ENCODE data around the gene HNRNPUL1.

HNRNPUL1 gene

GRCh38 chr19:41253660-41254059 is 10.5 kb upstream of the HNRNPUL1 start:
- Histone ChIP-seq H3K27ac (ENCODE audit: low read depth, low read length, poor library complexity, severe bottlenecking) (no peak overlapping the region), H3K79me2 (ENCODE audit: insufficient read depth, low read length) (no peaks in the 10 kb centered on the region), H3K36me3 (ENCODE audit: insufficient read depth, low read length) (no peaks in the 10 kb centered on the region), H3K9me3 (ENCODE audit: low read length) (no peaks in the 10 kb centered on the region), H3K4me1 (ENCODE audit: insufficient read depth, low read length, severe bottlenecking) (no peaks in the 10 kb centered on the region), H3K27me3 (ENCODE audit: insufficient read depth, low read length) (peaks cover 10% of the 10 kb centered on the region; the same call in 1 of the 2 replicates), H2AFZ (ENCODE audit: low read length) (no peak overlapping the region), H3K4me3 (ENCODE audit: low read depth, low read length, poor library complexity, severe bottlenecking) (no peak overlapping the region), H3K4me2 (ENCODE audit: low read length) (no peak overlapping the region), H4K20me1 (ENCODE audit: insufficient read depth, low read length) (no peaks in the 10 kb centered on the region), H3F3A (ENCODE audit: insufficient read depth, low read length) (no peaks in the 10 kb centered on the region), H3K9ac (ENCODE audit: low read length) (no peak overlapping the region), H3K9me2 (ENCODE audit: low read depth, low read length) (no peaks in the 10 kb centered on the region)
- no peak for TF ChIP-seq EZH2 (IDR thresholded peaks at IDR 0.05; ENCODE audit: borderline replicate concordance, low read length)
- TF ChIP-seq CTCF (IDR thresholded peaks at IDR 0.05; ENCODE audit: low read length), result no peak

GRCh38 chr19:41255171-41255570 is 9.0 kb upstream of the HNRNPUL1 start:
- Histone ChIP-seq H3K27ac (ENCODE audit: low read depth, low read length, poor library complexity, severe bottlenecking) (no peak overlapping the region), H4K20me1 (ENCODE audit: insufficient read depth, low read length) (no peaks in the 10 kb centered on the region), H3K36me3 (ENCODE audit: insufficient read depth, low read length) (no peaks in the 10 kb centered on the region), H3K27me3 (ENCODE audit: insufficient read depth, low read length) (peaks cover 4% of the 10 kb centered on the region; the same call in 1 of the 2 replicates), H3F3A (ENCODE audit: insufficient read depth, low read length) (no peaks in the 10 kb centered on the region), H3K4me3 (ENCODE audit: low read depth, low read length, poor library complexity, severe bottlenecking) (no peak overlapping the region), H3K4me2 (ENCODE audit: low read length) (no peak overlapping the region), H3K4me1 (ENCODE audit: insufficient read depth, low read length, severe bottlenecking) (no peaks in the 10 kb centered on the region), H3K9me3 (ENCODE audit: low read length) (no peaks in the 10 kb centered on the region), H3K9me2 (ENCODE audit: low read depth, low read length) (no peaks in the 10 kb centered on the region), H3K79me2 (ENCODE audit: insufficient read depth, low read length) (no peaks in the 10 kb centered on the region), H2AFZ (ENCODE audit: low read length) (no peak overlapping the region), H3K9ac (ENCODE audit: low read length) (no peak overlapping the region)
- TF ChIP-seq EZH2 (IDR thresholded peaks at IDR 0.05; ENCODE audit: borderline replicate concordance, low read length) (no peak), CTCF (IDR thresholded peaks at IDR 0.05; ENCODE audit: low read length) (no peak)

GRCh38 chr19:41261474-41262190 is 2.5 kb upstream of the HNRNPUL1 start:
- no peaks in the 10 kb centered on the region for H4K20me1 ChIP-seq (ENCODE audit: insufficient read depth, low read length)
- H3F3A ChIP-seq (ENCODE audit: insufficient read depth, low read length), result no peaks in the 10 kb centered on the region
- no peak overlapping the region for H2AFZ ChIP-seq (ENCODE audit: low read length)
- peak overlapping the region; percentile 92 for H3K4me3 ChIP-seq (ENCODE audit: low read depth, low read length, poor library complexity, severe bottlenecking)
- peaks cover 23% of the 10 kb centered on the region for H3K79me2 ChIP-seq (ENCODE audit: insufficient read depth, low read length)
- no peaks in the 10 kb centered on the region for H3K27me3 ChIP-seq (ENCODE audit: insufficient read depth, low read length)
- no peaks in the 10 kb centered on the region for H3K9me2 ChIP-seq (ENCODE audit: low read depth, low read length)
- TF ChIP-seq EZH2 (IDR thresholded peaks at IDR 0.05; ENCODE audit: borderline replicate concordance, low read length), result no peak
- no peak for TF ChIP-seq CTCF (IDR thresholded peaks at IDR 0.05; ENCODE audit: low read length)
- H3K9ac ChIP-seq (ENCODE audit: low read length), result peak overlapping the region; percentile 99; the same call in 1 of the 2 replicates
- H3K4me1 ChIP-seq (ENCODE audit: insufficient read depth, low read length, severe bottlenecking), result peaks cover 10% of the 10 kb centered on the region
- H3K27ac ChIP-seq (ENCODE audit: low read depth, low read length, poor library complexity, severe bottlenecking), result no peak overlapping the region
- H3K4me2 ChIP-seq (ENCODE audit: low read length), result peak overlapping the region; percentile 94
- H3K36me3 ChIP-seq (ENCODE audit: insufficient read depth, low read length), result peaks cover 9% of the 10 kb centered on the region; the same call in 1 of the 2 replicates
- H3K9me3 ChIP-seq (ENCODE audit: low read length), result no peaks in the 10 kb centered on the region
